HepG2 (cell line): Measurements from ENCODE around the gene LRRC45. TPM values are rescaled to one million over a fixed set of nuclear protein-coding genes. Genes with fewer than 3 reads are reported as not detected.

ENCODE experiments used
- AHR ChIP-seq: IDR thresholded peaks from 2 replicates; pipeline ENCODE4 v1.6.1; 2018; ENCODE audit warnings: missing genetic modification reagents, missing compliant biosample characterization
- CEBPG ChIP-seq: IDR thresholded peaks from 2 replicates; pipeline ENCODE4 v1.6.1; 2016
- ESRRA ChIP-seq: sonication (generic); formaldehyde crosslinking; IDR thresholded peaks from 2 replicates; pipeline ENCODE4 v1.5.1; 2020; ENCODE audit warnings: mild to moderate bottlenecking, low read depth, missing genetic modification reagents
- FIP1L1 ChIP-seq: fragments of 200-400 bp; formaldehyde crosslinking; IDR thresholded peaks from 2 replicates; pipeline ENCODE4 v1.6.1; 2018; ENCODE audit warnings: low read depth, mild to moderate bottlenecking, low read length, moderate library complexity, borderline replicate concordance; ENCODE audit not compliant: insufficient read depth
- FOSL2 ChIP-seq: sonication (generic); formaldehyde crosslinking; IDR thresholded peaks from 2 replicates; pipeline ENCODE4 v1.4.0; 2020; ENCODE audit warnings: missing genetic modification reagents
- KAT7 ChIP-seq: IDR thresholded peaks from 2 replicates; pipeline ENCODE4 v1.6.1; 2018; ENCODE audit warnings: borderline replicate concordance, missing compliant biosample characterization
- NFYB ChIP-seq: sonication (generic); formaldehyde crosslinking; IDR thresholded peaks from 2 replicates; pipeline ENCODE4 v1.4.0; 2020; ENCODE audit warnings: missing genetic modification reagents
- RCOR2 ChIP-seq: IDR thresholded peaks from 2 replicates; pipeline ENCODE4 v1.6.1; 2016; ENCODE audit warnings: missing biosample characterization, missing genetic modification reagents
- SALL1 ChIP-seq: sonication (generic); formaldehyde crosslinking; IDR thresholded peaks from 2 replicates; pipeline ENCODE4 v1.8.0; 2022; ENCODE audit warnings: mild to moderate bottlenecking, missing genetic modification reagents
- SMYD3 ChIP-seq: sonication (generic); formaldehyde crosslinking; IDR thresholded peaks from 2 replicates; pipeline ENCODE4 v1.8.1; 2023; ENCODE audit warnings: mild to moderate bottlenecking, missing genetic modification reagents
- SNAI1 ChIP-seq: sonication (generic); formaldehyde crosslinking; IDR thresholded peaks from 2 replicates; pipeline ENCODE4 v1.5.0; 2020; ENCODE audit warnings: mild to moderate bottlenecking, missing genetic modification reagents, borderline replicate concordance
- SRY ChIP-seq: sonication (generic); formaldehyde crosslinking; IDR thresholded peaks from 2 replicates; pipeline ENCODE4 v1.8.0; 2022; ENCODE audit warnings: mild to moderate bottlenecking, missing genetic modification reagents
- TCF7 ChIP-seq: sonication (generic); IDR thresholded peaks from 2 replicates; pipeline ENCODE4 v1.6.1; 2016; ENCODE audit warnings: antibody characterized with exemption, low read depth
- U2AF2 ChIP-seq: fragments of 200-400 bp; formaldehyde crosslinking; IDR thresholded peaks from 2 replicates; pipeline ENCODE4 v1.6.1; 2017; ENCODE audit warnings: low read depth, mild to moderate bottlenecking, low read length
- ZBTB8A ChIP-seq: sonication (generic); formaldehyde crosslinking; IDR thresholded peaks from 2 replicates; pipeline ENCODE4 v1.4.0; 2020; ENCODE audit warnings: mild to moderate bottlenecking, low read depth, missing genetic modification reagents, borderline replicate concordance
- ZFP90 ChIP-seq: sonication (generic); formaldehyde crosslinking; IDR thresholded peaks from 2 replicates; pipeline ENCODE4 v1.8.0; 2022; ENCODE audit warnings: missing genetic modification reagents, mild to moderate bottlenecking, inconsistent platforms, borderline replicate concordance
- ZNF547 ChIP-seq: sonication (generic); formaldehyde crosslinking; IDR thresholded peaks from 2 replicates; pipeline ENCODE4 v1.5.1; 2020; ENCODE audit warnings: mild to moderate bottlenecking, missing genetic modification reagents
- ZNF660 ChIP-seq: sonication (generic); formaldehyde crosslinking; IDR thresholded peaks from 2 replicates; pipeline ENCODE4 v1.5.1; 2020; ENCODE audit warnings: mild to moderate bottlenecking, low read depth, missing genetic modification reagents, borderline replicate concordance
- ZNF747 ChIP-seq: sonication (generic); formaldehyde crosslinking; IDR thresholded peaks from 2 replicates; pipeline ENCODE4 v1.8.1; 2023; ENCODE audit warnings: missing genetic modification reagents, mild to moderate bottlenecking, borderline replicate concordance
- ZNF780A ChIP-seq: sonication (generic); formaldehyde crosslinking; IDR thresholded peaks from 2 replicates; pipeline ENCODE4 v1.8.0; 2022; ENCODE audit warnings: mild to moderate bottlenecking, missing genetic modification reagents, moderate library complexity
- ZNF83 ChIP-seq: sonication (generic); formaldehyde crosslinking; IDR thresholded peaks from 2 replicates; pipeline ENCODE4 v1.4.0; 2020; ENCODE audit warnings: missing genetic modification reagents, mild to moderate bottlenecking, borderline replicate concordance
- ZUFSP ChIP-seq: sonication (generic); formaldehyde crosslinking; IDR thresholded peaks from 2 replicates; pipeline ENCODE4 v1.9.0; 2021; ENCODE audit warnings: missing genetic modification reagents, mild to moderate bottlenecking, borderline replicate concordance
- polyA plus RNA-seq, 8 experiments: library from polyadenylated mRNA; depleted of rRNA in 3 of 8; stranded (reverse) in 7 of 8; unstranded in 1 of 8; fragments of >200 nt; fragmentation: Illumina TruSeq in 4 of 8; extraction: Trizol in 4 of 8; gene quantifications; 2 replicates each; pipeline versions ENCODE4 v1.2.1 to v1.2.3, GENCODE V29; 2011 to 2016; ENCODE audit warnings: low read depth in 4 of 8, missing spikeins in 1 of 8, mixed read lengths in 1 of 8; ENCODE audit not compliant: insufficient read depth in 1 of 8
- total RNA-seq, 5 experiments: library from RNA; depleted of rRNA; stranded (reverse); fragments of >200 nt; fragmentation: Illumina TruSeq; extraction: Trizol; gene quantifications; 2 replicates each; pipeline ENCODE4 v1.2.3, GENCODE V29; 2016; ENCODE audit warnings: low read depth in 1 of 5
- TF ChIP-seq, protein P1 (sequence below): sonication (generic); formaldehyde crosslinking; IDR thresholded peaks from 2 replicates; pipeline ENCODE4 v1.5.1; 2020; ENCODE audit warnings: mild to moderate bottlenecking, missing genetic modification reagents, borderline replicate concordance
- TF ChIP-seq, protein P2 (sequence below): sonication (generic); formaldehyde crosslinking; IDR thresholded peaks from 2 replicates; pipeline ENCODE4 v1.4.0; 2020; ENCODE audit warnings: mild to moderate bottlenecking, missing genetic modification reagents

Gene LRRC45
- total and polyA plus RNA-seq, 2 of the 13 experiments (the other 11 are each of a cell fraction or from before 2014, with no cell fraction given): 11.6 to 48.1 TPM

GRCh38 chr17:82022981-82023446 lies at the start of gene LRRC45 (continued):
- TF ChIP-seq, protein P1, sequence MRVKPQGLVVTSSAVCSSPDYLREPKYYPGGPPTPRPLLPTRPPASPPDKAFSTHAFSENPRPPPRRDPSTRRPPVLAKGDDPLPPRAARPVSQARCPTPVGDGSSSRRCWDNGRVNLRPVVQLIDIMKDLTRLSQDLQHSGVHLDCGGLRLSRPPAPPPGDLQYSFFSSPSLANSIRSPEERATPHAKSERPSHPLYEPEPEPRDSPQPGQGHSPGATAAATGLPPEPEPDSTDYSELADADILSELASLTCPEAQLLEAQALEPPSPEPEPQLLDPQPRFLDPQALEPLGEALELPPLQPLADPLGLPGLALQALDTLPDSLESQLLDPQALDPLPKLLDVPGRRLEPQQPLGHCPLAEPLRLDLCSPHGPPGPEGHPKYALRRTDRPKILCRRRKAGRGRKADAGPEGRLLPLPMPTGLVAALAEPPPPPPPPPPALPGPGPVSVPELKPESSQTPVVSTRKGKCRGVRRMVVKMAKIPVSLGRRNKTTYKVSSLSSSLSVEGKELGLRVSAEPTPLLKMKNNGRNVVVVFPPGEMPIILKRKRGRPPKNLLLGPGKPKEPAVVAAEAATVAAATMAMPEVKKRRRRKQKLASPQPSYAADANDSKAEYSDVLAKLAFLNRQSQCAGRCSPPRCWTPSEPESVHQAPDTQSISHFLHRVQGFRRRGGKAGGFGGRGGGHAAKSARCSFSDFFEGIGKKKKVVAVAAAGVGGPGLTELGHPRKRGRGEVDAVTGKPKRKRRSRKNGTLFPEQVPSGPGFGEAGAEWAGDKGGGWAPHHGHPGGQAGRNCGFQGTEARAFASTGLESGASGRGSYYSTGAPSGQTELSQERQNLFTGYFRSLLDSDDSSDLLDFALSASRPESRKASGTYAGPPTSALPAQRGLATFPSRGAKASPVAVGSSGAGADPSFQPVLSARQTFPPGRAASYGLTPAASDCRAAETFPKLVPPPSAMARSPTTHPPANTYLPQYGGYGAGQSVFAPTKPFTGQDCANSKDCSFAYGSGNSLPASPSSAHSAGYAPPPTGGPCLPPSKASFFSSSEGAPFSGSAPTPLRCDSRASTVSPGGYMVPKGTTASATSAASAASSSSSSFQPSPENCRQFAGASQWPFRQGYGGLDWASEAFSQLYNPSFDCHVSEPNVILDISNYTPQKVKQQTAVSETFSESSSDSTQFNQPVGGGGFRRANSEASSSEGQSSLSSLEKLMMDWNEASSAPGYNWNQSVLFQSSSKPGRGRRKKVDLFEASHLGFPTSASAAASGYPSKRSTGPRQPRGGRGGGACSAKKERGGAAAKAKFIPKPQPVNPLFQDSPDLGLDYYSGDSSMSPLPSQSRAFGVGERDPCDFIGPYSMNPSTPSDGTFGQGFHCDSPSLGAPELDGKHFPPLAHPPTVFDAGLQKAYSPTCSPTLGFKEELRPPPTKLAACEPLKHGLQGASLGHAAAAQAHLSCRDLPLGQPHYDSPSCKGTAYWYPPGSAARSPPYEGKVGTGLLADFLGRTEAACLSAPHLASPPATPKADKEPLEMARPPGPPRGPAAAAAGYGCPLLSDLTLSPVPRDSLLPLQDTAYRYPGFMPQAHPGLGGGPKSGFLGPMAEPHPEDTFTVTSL (CRISPR knock-in tag): no peak; the same call in 1 of the 2 replicates
- no peak for TF ChIP-seq ESRRA (CRISPR knock-in tag)
- peak; percentile 76 for TF ChIP-seq FIP1L1
- no peak for TF ChIP-seq ZFP90 (CRISPR knock-in tag)
- TF ChIP-seq AHR: no peak; the same call in 1 of the 2 replicates
- no peak for TF ChIP-seq TCF7
- no peak for TF ChIP-seq ZBTB8A
- no peak for TF ChIP-seq U2AF2
- TF ChIP-seq SMYD3 (CRISPR knock-in tag): no peak
- no peak for TF ChIP-seq ZNF780A (CRISPR knock-in tag)
- no peak for TF ChIP-seq ZNF83
- TF ChIP-seq FOSL2 (CRISPR knock-in tag): no peak
- TF ChIP-seq ZNF660 (CRISPR knock-in tag): no peak
- TF ChIP-seq ZUFSP (CRISPR knock-in tag): no peak
- TF ChIP-seq KAT7 (CRISPR knock-in tag): no peak
- TF ChIP-seq, protein P2, sequence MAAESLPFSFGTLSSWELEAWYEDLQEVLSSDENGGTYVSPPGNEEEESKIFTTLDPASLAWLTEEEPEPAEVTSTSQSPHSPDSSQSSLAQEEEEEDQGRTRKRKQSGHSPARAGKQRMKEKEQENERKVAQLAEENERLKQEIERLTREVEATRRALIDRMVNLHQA (CRISPR knock-in tag): no peak
- TF ChIP-seq SRY (CRISPR knock-in tag): no peak
- TF ChIP-seq ZNF747: no peak; the same call in 1 of the 2 replicates
- no peak; the same call in 1 of the 2 replicates for TF ChIP-seq ZNF547 (CRISPR knock-in tag)
- peak; percentile 91 for TF ChIP-seq NFYB
- no peak for TF ChIP-seq SNAI1 (CRISPR knock-in tag)
- TF ChIP-seq RCOR2 (CRISPR knock-in tag): no peak
- 0 out of 2 replicates have a peak, but pooled peaks have one; percentile 5 for TF ChIP-seq CEBPG
- TF ChIP-seq SALL1 (CRISPR knock-in tag): no peak; the same call in 1 of the 2 replicates
